KOPT-K1 (cell line): ENCODE results near the gene BMP7.

ENCODE experiments used
- H3K27ac ChIP-seq: fragments of 200-600 bp; sonication (generic); 2 replicates; pipeline ENCODE4 v1.5.1; 2016; ENCODE audit warnings: antibody characterized with exemption, mild to moderate bottlenecking, low read depth, low read length; ENCODE audit not compliant: poor library complexity, severe bottlenecking
- H3K36me3 ChIP-seq: fragments of 200-600 bp; sonication (generic); 2 replicates; pipeline ENCODE4 v1.5.1; 2017; ENCODE audit warnings: antibody characterized with exemption, mild to moderate bottlenecking, low read length, moderate library complexity; ENCODE audit not compliant: insufficient read depth
- H3K9me3 ChIP-seq: fragments of 200-600 bp; sonication (generic); 2 replicates; pipeline ENCODE4 v1.5.1; 2017; ENCODE audit warnings: antibody characterized with exemption, low read length, mild to moderate bottlenecking; ENCODE audit not compliant: insufficient read depth, poor library complexity, severe bottlenecking

The BMP7 gene

DNA sequence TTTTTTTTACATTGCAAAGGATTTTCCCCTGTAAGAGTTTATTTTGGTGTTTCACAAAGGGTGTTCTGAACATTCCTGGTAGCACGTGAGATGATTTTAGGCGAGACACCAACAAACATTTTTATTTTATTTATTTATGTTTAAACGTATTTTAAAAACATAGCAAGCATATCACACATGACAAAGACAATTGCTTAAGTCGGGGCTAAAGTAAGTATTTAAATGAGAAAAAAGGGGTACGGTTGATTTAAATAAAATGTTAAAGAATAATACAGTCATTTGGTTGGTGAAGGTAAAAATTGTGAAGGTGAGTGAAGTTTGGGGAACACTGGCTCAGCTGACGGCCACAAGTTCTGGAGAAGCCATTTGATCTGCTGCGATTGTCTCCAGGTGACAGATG lies 129.7 kb downstream of the BMP7 start:
- Histone ChIP-seq H3K27ac (no peak overlapping the region), H3K36me3 (no peaks in the 10 kb centered on the region), H3K9me3 (no peaks in the 10 kb centered on the region)

DNA sequence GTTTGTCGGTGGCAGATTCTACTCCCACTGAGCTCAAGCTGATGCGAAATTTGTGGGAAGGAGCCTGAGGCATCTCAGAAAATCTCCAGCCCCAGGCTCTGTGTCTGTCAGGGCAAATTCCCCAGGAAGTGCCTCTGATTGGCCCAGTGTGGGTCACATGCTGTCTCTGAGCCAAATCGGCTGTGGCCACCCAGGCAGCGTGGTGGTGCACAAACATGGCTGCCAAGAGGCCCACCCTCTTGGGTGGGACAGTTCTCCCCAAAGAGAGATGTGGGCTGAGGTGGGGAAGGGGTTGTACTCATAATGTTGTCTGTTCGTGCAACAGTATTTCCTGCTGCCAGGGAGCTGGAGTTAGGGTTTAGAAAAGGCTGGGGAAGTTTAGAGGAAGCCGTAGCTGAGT lies 130.6 kb downstream of the BMP7 start:
- H3K27ac ChIP-seq = no peak overlapping the region

DNA sequence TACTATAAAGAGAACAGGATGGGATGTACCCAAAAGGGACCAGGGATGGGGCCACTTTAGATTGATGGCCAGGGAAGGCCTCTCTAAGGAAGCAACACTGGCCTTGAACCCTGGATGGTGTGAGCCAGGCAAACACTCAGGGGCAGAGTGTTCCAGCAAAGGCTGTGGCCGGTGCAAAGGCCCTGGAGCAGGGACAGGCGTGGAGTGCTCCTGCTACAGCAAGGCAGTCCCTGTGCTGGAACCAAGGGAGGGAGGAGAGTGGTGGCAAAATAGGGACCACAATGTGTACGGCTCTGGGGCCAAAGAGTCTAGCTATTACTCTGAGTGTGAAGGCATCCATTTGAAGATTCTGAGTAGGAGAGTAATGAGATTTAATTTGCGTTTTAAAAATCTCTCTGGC lies 131.6 kb downstream of the BMP7 start:
- H3K27ac ChIP-seq = no peak overlapping the region
- no peaks in the 10 kb centered on the region for H3K36me3 ChIP-seq
- H3K9me3 ChIP-seq = no peaks in the 10 kb centered on the region

More for the DNA sequence above, 130.6 kb downstream of the BMP7 start:
- H3K9me3 ChIP-seq = no peaks in the 10 kb centered on the region
- H3K36me3 ChIP-seq = no peaks in the 10 kb centered on the region

DNA sequence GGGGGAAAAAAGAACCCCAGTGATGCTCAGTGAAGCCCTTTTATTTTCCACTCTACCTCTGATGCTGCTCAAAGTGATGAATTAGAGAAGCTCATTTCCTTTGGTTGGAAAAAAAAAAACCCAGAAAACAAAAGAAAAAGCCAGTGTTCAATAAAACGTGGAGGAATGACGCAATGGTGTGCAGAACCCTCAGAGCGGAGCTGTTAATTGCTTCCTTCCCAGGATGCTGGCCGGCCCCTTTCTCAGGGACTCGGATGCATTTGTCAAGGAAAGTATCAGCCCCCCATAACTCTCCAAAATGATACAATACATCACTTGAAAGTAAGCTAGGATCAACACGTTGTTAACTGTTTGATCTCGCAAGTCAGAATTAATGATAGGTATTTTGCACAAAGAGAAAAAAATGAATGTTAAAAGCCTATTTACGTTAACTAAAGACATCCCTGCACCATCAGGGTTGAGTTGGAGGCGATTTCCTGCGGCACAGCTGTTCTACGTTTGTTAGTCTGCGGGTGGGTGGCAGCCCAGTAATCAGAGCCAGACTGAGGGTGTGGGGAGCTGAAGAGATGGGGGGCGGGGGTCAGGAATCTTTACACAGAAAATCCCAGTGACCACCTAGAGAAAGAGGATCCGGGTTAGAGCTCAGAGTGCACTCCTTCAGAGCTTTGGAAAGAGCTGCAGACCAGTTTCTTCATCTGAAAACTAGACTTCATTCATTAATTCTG lies 132.4 kb downstream of the BMP7 start:
- H3K36me3 ChIP-seq = no peaks in the 10 kb centered on the region
- no peak overlapping the region for H3K27ac ChIP-seq
- no peaks in the 10 kb centered on the region for H3K9me3 ChIP-seq

DNA sequence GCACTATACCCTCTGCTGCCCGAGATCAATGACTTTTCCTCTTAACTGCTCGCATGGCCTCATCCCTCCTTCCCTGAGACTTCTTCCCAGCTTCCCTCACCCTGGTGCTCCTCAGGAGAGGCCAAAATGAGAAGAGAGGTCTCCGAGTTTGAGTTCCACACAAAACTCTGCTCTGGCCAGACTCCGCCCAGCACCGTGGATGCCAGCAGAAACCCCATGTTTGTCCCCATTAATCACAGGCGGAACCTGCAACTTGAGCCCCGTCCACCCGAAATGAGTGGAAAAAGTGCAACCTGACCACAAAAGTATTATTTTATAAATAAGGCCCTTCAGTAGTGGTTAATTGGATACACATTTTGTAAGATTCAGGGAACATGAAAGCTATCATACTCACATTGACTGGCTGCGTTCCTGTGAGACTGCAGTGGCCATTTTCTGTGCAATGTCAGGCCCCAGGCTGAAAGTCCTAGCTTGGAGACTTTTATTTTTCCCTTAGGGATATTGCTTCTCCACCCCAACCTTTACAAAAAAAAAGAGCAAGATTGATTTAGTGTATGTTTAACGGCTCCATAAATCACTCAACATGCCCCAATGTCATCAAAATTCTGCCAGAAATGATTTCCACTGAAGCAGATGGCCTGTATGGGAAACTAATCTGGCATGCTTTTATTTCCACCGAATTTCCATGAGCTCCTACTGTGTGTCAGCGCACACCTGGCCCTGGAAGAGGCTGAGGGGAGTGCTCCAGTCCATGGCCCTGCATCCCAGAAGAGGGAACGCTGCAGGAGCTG lies 134.6 kb downstream of the BMP7 start:
- H3K9me3 ChIP-seq = no peaks in the 10 kb centered on the region
- no peak overlapping the region for H3K27ac ChIP-seq
- H3K36me3 ChIP-seq = no peaks in the 10 kb centered on the region

DNA sequence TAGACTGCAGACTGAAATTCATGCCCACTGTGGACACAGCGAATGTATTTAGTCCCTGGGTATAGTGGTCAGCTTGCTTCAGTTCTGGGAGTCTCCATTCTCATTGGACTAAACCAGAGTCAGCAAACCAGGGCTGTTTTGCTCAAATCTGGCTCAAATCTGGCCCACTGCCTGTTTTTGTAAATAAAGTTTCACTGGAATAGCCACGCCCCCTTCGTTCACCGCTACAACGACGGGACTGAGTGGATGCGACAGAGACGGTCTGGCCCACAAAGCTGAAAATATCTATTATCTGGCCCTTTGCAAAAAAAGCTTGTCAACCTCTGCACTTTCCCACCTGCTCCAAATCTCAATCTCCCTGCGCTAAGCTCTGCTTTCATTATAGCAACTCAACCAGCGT lies 135.4 kb downstream of the BMP7 start:
- no peak overlapping the region for H3K27ac ChIP-seq
- no peaks in the 10 kb centered on the region for H3K36me3 ChIP-seq
- H3K9me3 ChIP-seq = no peaks in the 10 kb centered on the region

DNA sequence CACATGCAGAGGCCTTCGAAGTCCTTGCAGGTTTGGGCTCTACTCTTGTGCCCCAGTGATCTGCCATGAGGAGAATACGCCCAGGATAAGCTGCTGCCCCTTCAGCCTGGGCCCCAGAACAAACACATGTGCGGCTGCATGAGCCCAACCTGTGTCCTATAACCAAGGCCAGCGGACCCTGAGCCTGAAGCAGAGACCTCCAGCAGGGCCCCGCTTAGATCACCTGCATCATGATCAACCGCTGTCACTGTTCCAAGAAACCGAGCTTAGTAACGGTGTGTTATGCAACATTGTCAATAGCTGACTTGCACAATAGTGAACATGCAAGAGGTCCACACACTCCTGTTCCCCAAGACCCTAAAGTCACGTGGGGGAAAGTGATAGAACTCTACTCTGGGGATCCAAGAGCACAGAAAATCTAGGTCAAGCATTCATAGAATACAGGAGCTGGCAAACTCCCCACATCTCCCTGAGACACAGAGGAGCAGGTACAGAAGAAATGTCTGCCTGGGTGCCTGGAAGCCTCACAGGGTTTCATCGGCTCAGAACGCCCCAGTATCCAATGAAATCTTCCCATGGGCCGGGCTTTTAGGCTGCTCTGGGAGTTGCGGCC lies 136.2 kb downstream of the BMP7 start:
- Histone ChIP-seq H3K9me3 (no peaks in the 10 kb centered on the region), H3K36me3 (no peaks in the 10 kb centered on the region), H3K27ac (no peak overlapping the region)

DNA sequence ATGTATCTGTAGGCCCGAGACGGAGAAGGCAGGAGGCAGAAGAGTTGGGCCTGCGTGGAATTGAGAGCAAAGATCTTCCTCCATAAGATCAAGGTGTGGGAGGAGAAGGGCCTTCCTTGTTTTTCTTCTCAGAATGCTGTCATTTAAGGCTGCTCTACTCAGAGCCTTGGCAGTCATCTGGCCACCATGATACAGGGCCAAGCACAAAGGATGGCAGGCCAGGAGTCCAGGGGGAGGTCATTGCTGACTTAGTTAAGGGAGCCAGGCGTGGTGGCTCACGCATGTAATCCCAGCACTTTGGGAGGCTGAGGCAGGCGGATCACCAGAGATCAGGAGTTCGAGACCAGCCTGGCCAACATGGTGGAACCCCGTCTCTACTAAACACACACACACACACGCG lies 137.1 kb downstream of the BMP7 start:
- Histone ChIP-seq H3K9me3 (no peaks in the 10 kb centered on the region), H3K27ac (no peak overlapping the region), H3K36me3 (no peaks in the 10 kb centered on the region)

DNA sequence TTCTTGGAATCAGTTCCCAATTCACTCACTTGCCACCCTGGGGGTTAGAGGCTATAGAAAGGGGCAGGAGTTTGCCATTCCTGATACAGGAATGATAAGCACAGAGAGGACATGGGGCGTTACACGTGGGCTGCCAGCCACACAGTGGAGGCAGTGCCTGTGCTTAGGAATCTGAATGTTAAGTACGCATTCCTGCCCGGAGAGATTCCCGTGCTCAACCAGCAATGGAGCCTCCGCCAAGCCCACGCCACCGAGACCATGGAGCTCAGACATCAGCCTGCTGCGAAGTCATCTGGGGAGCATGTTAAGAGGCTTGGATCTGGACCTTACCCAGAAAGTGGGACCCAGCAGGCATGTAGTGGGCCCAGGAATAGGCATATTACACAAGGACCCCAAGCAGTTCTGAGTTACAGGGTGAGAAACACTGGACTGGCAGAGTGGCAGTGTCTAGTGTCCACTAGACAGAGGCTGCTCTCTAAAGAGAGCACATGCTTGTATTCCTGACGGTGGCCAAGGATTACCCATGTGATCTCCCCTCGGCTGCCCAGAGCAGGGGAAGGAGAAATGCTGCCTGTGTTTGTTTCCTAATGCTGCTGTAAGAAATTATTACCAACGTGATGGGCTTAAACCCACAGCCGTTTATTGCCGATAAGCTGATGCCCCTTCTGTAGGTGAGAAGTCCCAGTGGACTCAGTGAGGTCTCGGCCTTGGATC lies 138.2 kb downstream of the BMP7 start:
- Histone ChIP-seq H3K9me3 (no peaks in the 10 kb centered on the region), H3K36me3 (no peaks in the 10 kb centered on the region)

DNA sequence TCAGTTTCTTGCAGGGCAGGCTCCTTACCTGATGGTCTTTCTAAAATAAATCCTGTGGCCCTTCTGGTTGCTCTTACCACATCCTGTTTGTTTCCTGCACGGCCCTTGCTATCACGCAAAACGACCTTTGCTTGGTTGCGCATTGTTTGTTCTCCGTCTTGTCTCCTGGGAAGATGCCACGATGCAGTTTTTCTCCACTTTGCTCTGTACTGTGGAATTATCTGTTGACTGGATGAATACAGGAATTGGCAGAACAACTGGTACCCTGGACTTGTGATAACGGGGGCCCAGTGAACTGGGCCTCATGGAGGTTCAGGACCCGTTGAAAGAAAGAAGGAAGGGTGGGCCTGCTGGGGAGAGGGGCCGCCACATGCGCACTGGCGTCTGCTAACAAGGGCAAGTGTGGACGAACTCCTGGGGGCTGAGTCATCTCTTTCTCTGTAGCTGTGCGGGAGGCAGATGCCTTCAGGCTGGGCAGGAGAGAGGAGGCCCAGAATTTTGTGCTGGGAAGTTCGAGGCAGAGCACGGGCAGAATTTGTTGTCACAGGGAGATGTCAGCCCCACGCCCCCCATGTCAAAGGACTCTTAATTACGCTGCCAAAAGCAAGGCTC lies 139.9 kb downstream of the BMP7 start:
- Histone ChIP-seq H3K36me3 (no peaks in the 10 kb centered on the region), H3K9me3 (no peaks in the 10 kb centered on the region), H3K27ac (no peak overlapping the region)

More for the DNA sequence above, 138.2 kb downstream of the BMP7 start:
- no peak overlapping the region for H3K27ac ChIP-seq

DNA sequence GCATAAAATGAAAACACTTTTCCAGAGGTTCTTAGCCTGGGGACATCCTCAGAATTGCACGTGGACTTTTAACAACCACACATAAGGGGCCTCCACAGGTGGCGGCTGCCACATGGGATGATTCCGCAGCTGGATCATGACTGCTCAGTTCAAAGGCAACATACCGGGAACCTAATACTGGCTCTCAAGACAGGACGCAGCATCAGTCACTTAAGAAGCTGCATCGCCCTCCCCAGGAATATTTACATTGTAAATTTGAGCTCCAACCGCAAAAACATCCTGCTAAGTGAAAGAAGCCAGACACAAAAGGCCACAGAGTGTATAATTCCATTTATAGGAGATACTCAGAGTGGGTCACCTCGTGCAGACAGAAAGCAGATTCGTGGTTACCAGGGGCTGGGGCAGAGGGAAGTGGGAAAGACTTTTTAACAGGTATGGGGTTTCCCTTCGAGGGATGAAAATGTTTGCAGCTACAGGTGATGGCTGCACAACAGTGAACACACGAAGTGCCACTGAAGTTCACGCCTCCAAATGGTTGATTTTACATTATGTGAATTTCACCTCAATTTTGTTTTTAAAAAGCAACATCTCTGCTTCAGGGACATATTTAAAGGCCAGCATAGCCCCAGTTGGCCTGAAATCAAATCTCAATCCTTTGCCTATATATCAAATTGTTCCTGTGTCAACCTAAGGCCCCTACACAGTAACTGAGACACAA lies 141.5 kb downstream of the BMP7 start:
- no peaks in the 10 kb centered on the region for H3K9me3 ChIP-seq
- no peaks in the 10 kb centered on the region for H3K36me3 ChIP-seq
- H3K27ac ChIP-seq = no peak overlapping the region

DNA sequence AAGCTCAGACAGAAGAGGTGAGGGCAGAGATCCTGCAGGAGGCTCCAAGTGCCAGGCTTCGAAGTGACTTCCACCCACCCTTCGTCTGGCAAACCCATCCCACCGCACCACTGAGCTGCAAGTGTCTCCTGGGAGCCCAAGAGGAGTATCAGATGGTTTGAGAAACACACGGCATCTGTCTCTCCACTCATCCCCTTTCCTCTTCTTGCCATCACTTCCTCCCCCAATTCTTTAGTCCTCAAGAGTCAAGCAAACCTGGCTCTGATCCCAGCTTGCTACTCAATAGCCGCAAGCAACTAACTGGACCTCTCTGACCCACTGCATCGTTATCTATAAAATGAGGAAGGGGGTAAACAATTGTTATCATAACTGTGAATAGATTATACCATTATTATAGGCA lies 142.1 kb downstream of the BMP7 start:
- Histone ChIP-seq H3K27ac (no peak overlapping the region), H3K36me3 (no peaks in the 10 kb centered on the region), H3K9me3 (no peaks in the 10 kb centered on the region)

DNA sequence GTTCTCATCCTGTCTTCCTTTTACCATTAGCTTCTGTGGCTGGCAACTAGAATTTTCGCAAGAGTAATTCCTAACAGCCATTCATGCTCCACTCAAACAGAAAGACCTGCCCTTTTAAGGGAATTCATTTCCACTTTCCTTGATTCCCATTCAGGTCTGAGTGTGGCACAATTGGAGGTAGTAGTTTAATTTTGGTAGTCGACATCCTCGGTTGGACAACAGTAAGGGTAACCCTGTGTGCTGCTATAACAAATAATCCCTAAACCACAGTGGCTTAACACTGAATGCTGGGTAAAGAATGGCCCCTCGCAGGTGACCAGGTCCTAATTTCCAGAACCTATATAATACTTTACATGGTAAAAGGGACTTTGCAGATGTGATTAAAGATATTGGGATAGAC lies 142.9 kb downstream of the BMP7 start:
- H3K27ac ChIP-seq = no peak overlapping the region
- no peaks in the 10 kb centered on the region for H3K9me3 ChIP-seq
- H3K36me3 ChIP-seq = no peaks in the 10 kb centered on the region
